Peyer's patch (tissue), 4 donors: ENCODE measurements around the gene AGR2.

Source experiments
- POLR2A ChIP-seq, 2 donors: fragments of 450-650 bp; IDR thresholded peaks; one replicate each; pipeline ENCODE4 v1.5.1; 2017; ENCODE audit warnings: antibody characterized with exemption in 2 of 2, mild to moderate bottlenecking in 2 of 2, moderate library complexity in 2 of 2
- TF ChIP-seq, protein P1 (sequence below), 6 experiments: fragments of 450-650 bp in 4 of 6; fragments of 200-600 bp in 2 of 6; sonication (generic) in 1 of 6; IDR thresholded peaks; one replicate each; pipeline ENCODE4 v1.5.1; 2017 to 2019; ENCODE audit warnings: antibody characterized with exemption in 6 of 6, mild to moderate bottlenecking in 3 of 6, moderate library complexity in 1 of 6

DNA sequence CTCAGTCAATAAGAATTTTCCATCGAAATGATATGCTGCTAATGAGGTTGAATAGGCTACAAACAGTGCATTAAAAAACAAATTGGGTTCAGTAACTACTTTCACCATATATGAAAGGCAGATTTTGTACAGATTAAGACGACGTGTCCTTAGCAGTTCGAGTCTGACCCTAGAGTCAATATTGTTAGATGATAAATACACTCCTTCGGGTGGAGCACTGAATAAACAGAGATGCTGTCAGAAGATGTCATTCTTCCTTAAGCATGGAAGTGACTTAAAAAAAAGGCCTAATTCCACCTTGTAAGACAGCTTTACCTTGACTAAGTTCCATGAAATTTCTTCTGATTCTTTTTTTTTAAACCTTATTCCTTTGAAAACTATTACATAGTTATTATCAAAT is 5.8 kb upstream of the AGR2 start:
- TF ChIP-seq POLR2A (IDR thresholded peaks at IDR 0.05), result no peak
- TF ChIP-seq, protein P1, sequence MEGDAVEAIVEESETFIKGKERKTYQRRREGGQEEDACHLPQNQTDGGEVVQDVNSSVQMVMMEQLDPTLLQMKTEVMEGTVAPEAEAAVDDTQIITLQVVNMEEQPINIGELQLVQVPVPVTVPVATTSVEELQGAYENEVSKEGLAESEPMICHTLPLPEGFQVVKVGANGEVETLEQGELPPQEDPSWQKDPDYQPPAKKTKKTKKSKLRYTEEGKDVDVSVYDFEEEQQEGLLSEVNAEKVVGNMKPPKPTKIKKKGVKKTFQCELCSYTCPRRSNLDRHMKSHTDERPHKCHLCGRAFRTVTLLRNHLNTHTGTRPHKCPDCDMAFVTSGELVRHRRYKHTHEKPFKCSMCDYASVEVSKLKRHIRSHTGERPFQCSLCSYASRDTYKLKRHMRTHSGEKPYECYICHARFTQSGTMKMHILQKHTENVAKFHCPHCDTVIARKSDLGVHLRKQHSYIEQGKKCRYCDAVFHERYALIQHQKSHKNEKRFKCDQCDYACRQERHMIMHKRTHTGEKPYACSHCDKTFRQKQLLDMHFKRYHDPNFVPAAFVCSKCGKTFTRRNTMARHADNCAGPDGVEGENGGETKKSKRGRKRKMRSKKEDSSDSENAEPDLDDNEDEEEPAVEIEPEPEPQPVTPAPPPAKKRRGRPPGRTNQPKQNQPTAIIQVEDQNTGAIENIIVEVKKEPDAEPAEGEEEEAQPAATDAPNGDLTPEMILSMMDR (IDR thresholded peaks at IDR 0.05), result no peak
